ENCODE data around the gene XRN2. TPM values are rescaled to one million over a fixed set of nuclear protein-coding genes. Genes with fewer than 3 reads are reported as not detected.

XRN2 gene
- total and polyA plus RNA-seq, 4 donors = 20.9 to 40.3 (median 25.2) TPM

DNA sequence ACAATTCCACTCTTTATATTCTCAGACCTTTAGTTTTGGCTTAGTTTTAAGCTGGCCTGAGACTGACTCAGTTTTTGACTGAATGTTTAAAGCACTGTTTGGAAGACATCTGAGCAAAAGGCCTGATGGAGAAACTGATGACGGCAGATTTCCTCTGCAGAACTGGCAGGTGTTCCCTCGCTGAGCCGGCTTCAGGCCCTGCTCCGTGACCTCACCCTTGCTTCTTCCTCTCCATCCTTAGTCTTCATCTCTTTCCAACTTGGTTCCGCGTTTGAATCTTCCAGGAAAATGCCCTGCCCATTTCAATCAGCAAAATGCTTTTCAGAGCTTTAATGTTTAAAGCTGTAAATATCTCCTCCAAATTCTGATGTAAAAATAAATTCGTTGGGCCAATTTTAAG is 87.6 kb downstream of the XRN2 start:
- no peak for TF ChIP-seq HNF4A (conservative IDR thresholded peaks at IDR 0.05)
- no peak for TF ChIP-seq RAD21 (IDR thresholded peaks at IDR 0.05)
- no peak for TF ChIP-seq SP1 (IDR thresholded peaks at IDR 0.05)
- TF ChIP-seq HNF4G (IDR thresholded peaks at IDR 0.05) = no peak
- no peak for TF ChIP-seq NR2F2 (IDR thresholded peaks at IDR 0.05)
- TF ChIP-seq, protein P1, sequence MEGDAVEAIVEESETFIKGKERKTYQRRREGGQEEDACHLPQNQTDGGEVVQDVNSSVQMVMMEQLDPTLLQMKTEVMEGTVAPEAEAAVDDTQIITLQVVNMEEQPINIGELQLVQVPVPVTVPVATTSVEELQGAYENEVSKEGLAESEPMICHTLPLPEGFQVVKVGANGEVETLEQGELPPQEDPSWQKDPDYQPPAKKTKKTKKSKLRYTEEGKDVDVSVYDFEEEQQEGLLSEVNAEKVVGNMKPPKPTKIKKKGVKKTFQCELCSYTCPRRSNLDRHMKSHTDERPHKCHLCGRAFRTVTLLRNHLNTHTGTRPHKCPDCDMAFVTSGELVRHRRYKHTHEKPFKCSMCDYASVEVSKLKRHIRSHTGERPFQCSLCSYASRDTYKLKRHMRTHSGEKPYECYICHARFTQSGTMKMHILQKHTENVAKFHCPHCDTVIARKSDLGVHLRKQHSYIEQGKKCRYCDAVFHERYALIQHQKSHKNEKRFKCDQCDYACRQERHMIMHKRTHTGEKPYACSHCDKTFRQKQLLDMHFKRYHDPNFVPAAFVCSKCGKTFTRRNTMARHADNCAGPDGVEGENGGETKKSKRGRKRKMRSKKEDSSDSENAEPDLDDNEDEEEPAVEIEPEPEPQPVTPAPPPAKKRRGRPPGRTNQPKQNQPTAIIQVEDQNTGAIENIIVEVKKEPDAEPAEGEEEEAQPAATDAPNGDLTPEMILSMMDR (IDR thresholded peaks at IDR 0.05; ENCODE audit: low read depth, low read length, missing input control) = no peak
- no peak for TF ChIP-seq REST (IDR thresholded peaks at IDR 0.05)
- TF ChIP-seq FOXA1 (IDR thresholded peaks at IDR 0.05) = no peak
- no peak for TF ChIP-seq JUND (IDR thresholded peaks at IDR 0.05)
- TF ChIP-seq EGR1 (IDR thresholded peaks at IDR 0.05; ENCODE audit: low read depth in 2 of 2) = no peak
- TF ChIP-seq RXRA (IDR thresholded peaks at IDR 0.05) = no peak
- no peak for DNase-seq (ENCODE audit: low spot score)
- WGBS = 94% methylated on average over 7 of the region's 7 CpGs
- Histone ChIP-seq H3K36me3 (ENCODE audit: control insufficient read depth in 4 of 4, insufficient read depth in 3 of 4, low read depth in 1 of 4, low read length in 3 of 4) (peaks cover 0 to 29% (median 10%) of the 10 kb centered on the region in 4 donors), H3K4me3 (ENCODE audit: low read depth in 1 of 3, low read length in 3 of 3) (no peak overlapping the region), H3K27ac (ENCODE audit: low read depth in 1 of 2, low read length in 2 of 2) (no peak overlapping the region), H3K9me3 (ENCODE audit: control insufficient read depth in 4 of 4, low read length in 3 of 4) (peaks cover 0 to 4% (median 0%) of the 10 kb centered on the region in 4 donors), H3K4me1 (ENCODE audit: control insufficient read depth in 4 of 4, insufficient read depth in 4 of 4, low read length in 3 of 4) (peaks cover 8 to 22% (median 12%) of the 10 kb centered on the region in 4 donors), H3K9ac (ENCODE audit: low read depth in 1 of 2, low read length in 2 of 2) (no peak overlapping the region), H3K27me3 (ENCODE audit: control insufficient read depth in 4 of 4, insufficient read depth in 4 of 4, low read length in 3 of 4) (peaks cover 3 to 29% (median 4%) of the 10 kb centered on the region in 4 donors)

GRCh38 chr20:21391185-21391971 is 88.2 kb downstream of the XRN2 start:
- TF ChIP-seq FOXA1 (IDR thresholded peaks at IDR 0.05) (no peak), FOXA2 (IDR thresholded peaks at IDR 0.05) (no peak), ATF3 (IDR thresholded peaks at IDR 0.05) (no peak), ZBTB33 (IDR thresholded peaks at IDR 0.05) (no peak), TAF1 (conservative IDR thresholded peaks at IDR 0.05) (no peak), GABPA (IDR thresholded peaks at IDR 0.05 in 1 of 2, conservative IDR thresholded peaks at IDR 0.05 in 1 of 2) (no peak), YY1 (IDR thresholded peaks at IDR 0.05) (no peak), NR2F2 (IDR thresholded peaks at IDR 0.05) (no peak), HNF4A (conservative IDR thresholded peaks at IDR 0.05) (no peak), REST (IDR thresholded peaks at IDR 0.05) (no peak), MAX (IDR thresholded peaks at IDR 0.05) (no peak), EGR1 (IDR thresholded peaks at IDR 0.05; ENCODE audit: low read depth in 2 of 2) (no peak)
- Histone ChIP-seq H3K36me3 (ENCODE audit: control insufficient read depth in 4 of 4, insufficient read depth in 3 of 4, low read depth in 1 of 4, low read length in 3 of 4) (peaks cover 0 to 23% (median 7%) of the 10 kb centered on the region in 4 donors), H3K27ac (ENCODE audit: low read depth in 1 of 2, low read length in 2 of 2) (no peak overlapping the region), H3K4me1 (ENCODE audit: control insufficient read depth in 4 of 4, insufficient read depth in 4 of 4, low read length in 3 of 4) (peaks cover 10 to 28% (median 18%) of the 10 kb centered on the region in 4 donors), H3K4me3 (ENCODE audit: low read depth in 1 of 3, low read length in 3 of 3) (no peak overlapping the region), H3K27me3 (ENCODE audit: control insufficient read depth in 4 of 4, insufficient read depth in 4 of 4, low read length in 3 of 4) (peaks cover 3 to 31% (median 4%) of the 10 kb centered on the region in 4 donors), H3K9me3 (ENCODE audit: control insufficient read depth in 4 of 4, low read length in 3 of 4) (peaks cover 0 to 9% (median 0%) of the 10 kb centered on the region in 4 donors), H3K9ac (ENCODE audit: low read depth in 1 of 2, low read length in 2 of 2) (no peak overlapping the region)
- 30% methylated on average over 61 of the region's 61 CpGs for WGBS
- DNase-seq (ENCODE audit: low spot score) = no peak

Measured in liver (tissue), 9 donors.